Endothelial cell of umbilical vein (primary cell): ENCODE measurements around the gene SERINC2. TPM values are rescaled to one million over a fixed set of nuclear protein-coding genes. Genes with fewer than 3 reads are reported as not detected.

Source experiments
- BruUV-seq: library from RNA; stranded (reverse); fragments of 400-500 nt; replicated peaks from 2 replicates; lab custom pipeline; 2021; lab: Mats Ljungman, UMichigan
- CTCF ChIA-PET: fragments of 300-600, 350-600 bp; sonication (Branson Sonifier 250); formaldehyde crosslinking; loops from one replicate; lab custom pipeline; 2021; ENCODE audit warnings: antibody characterized with exemption, inconsistent platforms; lab: Charles Lee
- POLR2A ChIA-PET: fragments of 300-600, 350-600 bp; sonication (Branson Sonifier 250); formaldehyde crosslinking; loops from one replicate; lab custom pipeline; 2021; ENCODE audit warnings: antibody characterized with exemption, inconsistent platforms; lab: Charles Lee
- DNase-seq: peaks from one replicate; pipeline ENCODE4 v3.0.0-alpha.2; 2011; ENCODE audit warnings: low read depth, low spot score
- FAIRE-seq: peaks from 2 replicates; lab custom pipeline; 2011; peaks lifted over from hg19 to GRCh38; lab: Jason Lieb, UNC
- H2AFZ ChIP-seq: 2 replicates; pipeline ENCODE4 v1.6.0; 2012; ENCODE audit warnings: low read depth, low read length, control low read depth, inconsistent platforms
- H3K27ac ChIP-seq: 2 replicates; pipeline ENCODE4 v1.5.1; 2011; ENCODE audit warnings: low read depth, mild to moderate bottlenecking, control low read depth, low read length, moderate library complexity; ENCODE audit not compliant: insufficient read depth
- H3K27me3 ChIP-seq, 2 experiments: 2 replicates each; pipeline versions ENCODE4 v1.6.0 to v1.6.1; 2011; ENCODE audit warnings: low read length in 2 of 2, mixed read lengths in 1 of 2; ENCODE audit not compliant: control insufficient read depth in 2 of 2, insufficient read depth in 2 of 2
- H3K36me3 ChIP-seq, 2 experiments: 2 replicates in 1 of 2; 3 replicates in 1 of 2; pipeline ENCODE4 v1.5.1; 2011; ENCODE audit warnings: low read length in 2 of 2, mild to moderate bottlenecking in 1 of 2, moderate library complexity in 1 of 2; ENCODE audit not compliant: control insufficient read depth in 2 of 2, insufficient read depth in 2 of 2; ENCODE audit errors: extremely low read depth in 1 of 2
- H3K4me1 ChIP-seq: 3 replicates; pipeline ENCODE4 v1.5.1; 2011; ENCODE audit warnings: mild to moderate bottlenecking, low read length; ENCODE audit not compliant: control insufficient read depth, insufficient read depth; ENCODE audit errors: extremely low read depth
- H3K4me2 ChIP-seq: 2 replicates; pipeline ENCODE4 v1.6.1; 2011; ENCODE audit warnings: low read length, control low read depth, mixed read lengths; ENCODE audit not compliant: insufficient read depth
- H3K4me3 ChIP-seq, 3 experiments: fragments of 200-600 bp in 1 of 3; sonication (generic), shearing (Covaris generic) in 1 of 3; replicated peaks in 1 of 3; 2 replicates each; pipeline ENCODE4 v1.5.1; 2011 to 2016; ENCODE audit warnings: control low read depth in 3 of 3, low read length in 3 of 3, mild to moderate bottlenecking in 2 of 3, inconsistent platforms in 1 of 3, low read depth in 1 of 3, moderate library complexity in 1 of 3; ENCODE audit not compliant: insufficient read depth in 1 of 3
- H3K79me2 ChIP-seq: 2 replicates; pipeline ENCODE4 v1.6.0; 2012; ENCODE audit warnings: low read length, inconsistent platforms; ENCODE audit not compliant: control insufficient read depth, insufficient read depth
- H3K9ac ChIP-seq: replicated peaks from 2 replicates; pipeline ENCODE3; 2011; ENCODE audit warnings: low read length, control low read depth; ENCODE audit not compliant: insufficient read depth; ENCODE audit errors: extremely low read depth
- H3K9me1 ChIP-seq: replicated peaks from 3 replicates; pipeline ENCODE4 v1.6.0; 2011; ENCODE audit warnings: mild to moderate bottlenecking, low read length; ENCODE audit not compliant: control insufficient read depth, insufficient read depth; ENCODE audit errors: extremely low read depth
- H3K9me3 ChIP-seq: replicated peaks from 2 replicates; pipeline ENCODE4 v1.5.1; 2012; ENCODE audit warnings: low read length, inconsistent platforms; ENCODE audit not compliant: control insufficient read depth, insufficient read depth
- H4K20me1 ChIP-seq: replicated peaks from 2 replicates; pipeline ENCODE3; 2011; ENCODE audit warnings: mild to moderate bottlenecking, low read length; ENCODE audit not compliant: control insufficient read depth, insufficient read depth; ENCODE audit errors: extremely low read depth
- dilution Hi-C: fragments of 300-500 bp; cut with MboI; formaldehyde crosslinking; loops from one replicate; pipeline ENCODE4 v1.15.0; 2019; ENCODE audit warnings: low sequenced_read_pairs; ENCODE audit not compliant: extremely low pct_ligation_motif_present
- intact Hi-C: fragments of 100-400 bp; cut with micrococcal nuclease; formaldehyde crosslinking; loops from one replicate; pipeline ENCODE4 v1.10.0; 2022
- polyA plus RNA-seq, 4 experiments: library from polyadenylated mRNA; depleted of rRNA in 3 of 4; stranded (reverse) in 3 of 4; unstranded in 1 of 4; fragments of >200 nt; gene quantifications; 2 replicates each; pipeline versions ENCODE4 v1.2.1 to v1.2.3, GENCODE V29; 2011 to 2012; ENCODE audit warnings: missing spikeins in 1 of 4
- total RNA-seq: library from RNA; stranded (reverse); gene quantifications from 2 replicates; pipeline ENCODE4 v1.2.3, GENCODE V29; 2021
- TF ChIP-seq, protein P1 (sequence below), 2 donors: IDR thresholded peaks; 1 replicate in 1 of 2; 2 replicates in 1 of 2; pipeline ENCODE4 v1.5.1; 2011; ENCODE audit warnings: low read length in 2 of 2, mild to moderate bottlenecking in 2 of 2, moderate library complexity in 2 of 2, control low read depth in 1 of 2, inconsistent platforms in 1 of 2, low read depth in 1 of 2; ENCODE audit not compliant: insufficient read depth in 1 of 2; ENCODE audit errors: extremely low read depth in 1 of 2
- TF ChIP-seq, protein P2 (sequence below): IDR thresholded peaks from 2 replicates; pipeline ENCODE4 v1.6.1; 2011; ENCODE audit not compliant: insufficient read depth, insufficient read length

Gene SERINC2
- total and polyA plus RNA-seq, 2 donors (not counting 3 experiments of a cell fraction or from before 2014, with no cell fraction given), result 19.4 to 34.6 TPM

DNA sequence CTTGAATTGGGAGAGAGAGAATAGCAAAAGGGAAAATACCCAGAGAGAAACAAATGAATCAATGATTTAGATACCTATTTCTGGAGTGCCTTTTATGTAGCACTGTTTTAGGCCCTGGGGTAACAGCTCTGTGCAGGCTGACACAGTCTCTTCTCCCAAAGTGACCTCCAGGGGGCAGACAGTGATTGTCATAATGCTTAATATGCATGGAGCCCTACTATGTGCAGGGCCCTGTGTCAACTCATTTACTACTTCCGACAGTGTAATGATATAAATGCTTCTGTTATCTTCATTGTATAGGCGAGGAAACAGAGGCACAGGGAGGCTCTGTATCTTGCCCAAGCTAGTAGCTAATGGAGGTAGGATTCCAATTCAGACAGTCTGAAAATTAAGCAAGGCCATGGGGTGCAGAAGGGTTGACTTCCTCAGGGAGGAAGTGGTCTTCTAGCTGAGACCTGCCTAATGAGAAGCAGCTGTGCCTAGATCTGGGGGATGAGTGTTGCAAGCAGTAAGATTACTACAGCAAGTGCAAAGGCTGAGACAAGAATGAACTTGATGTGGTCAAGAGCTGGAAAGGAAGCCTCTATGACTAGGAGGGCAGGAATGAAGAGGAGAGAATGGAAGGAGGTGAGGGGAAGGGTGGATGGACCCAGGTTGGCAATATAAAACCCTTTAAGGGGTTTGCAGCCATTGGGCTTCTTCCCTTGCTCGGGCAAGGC, 16.2 kb upstream of the SERINC2 start:
- Histone ChIP-seq H3K4me1 (peaks cover 5% of the 10 kb centered on the region), H3K9me3 (no peaks in the 10 kb centered on the region), H3K27ac (no peak overlapping the region), H3K4me3 (no peak overlapping the region), H3K27me3 (no peaks in the 10 kb centered on the region), H2AFZ (no peak overlapping the region), H3K4me2 (no peak overlapping the region), H4K20me1 (no peaks in the 10 kb centered on the region), H3K79me2 (no peaks in the 10 kb centered on the region), H3K36me3 (no peaks in the 10 kb centered on the region), H3K9me1 (no peaks in the 10 kb centered on the region), H3K9ac (no peak overlapping the region)
- intact Hi-C loops (loop anchor here (10.0 kb wide), 3 partner anchors 212 to 388 kb away; partner anchors contain the start of gene HCRTR1), dilution Hi-C loops (no loop called here)
- TF ChIP-seq, protein P1, sequence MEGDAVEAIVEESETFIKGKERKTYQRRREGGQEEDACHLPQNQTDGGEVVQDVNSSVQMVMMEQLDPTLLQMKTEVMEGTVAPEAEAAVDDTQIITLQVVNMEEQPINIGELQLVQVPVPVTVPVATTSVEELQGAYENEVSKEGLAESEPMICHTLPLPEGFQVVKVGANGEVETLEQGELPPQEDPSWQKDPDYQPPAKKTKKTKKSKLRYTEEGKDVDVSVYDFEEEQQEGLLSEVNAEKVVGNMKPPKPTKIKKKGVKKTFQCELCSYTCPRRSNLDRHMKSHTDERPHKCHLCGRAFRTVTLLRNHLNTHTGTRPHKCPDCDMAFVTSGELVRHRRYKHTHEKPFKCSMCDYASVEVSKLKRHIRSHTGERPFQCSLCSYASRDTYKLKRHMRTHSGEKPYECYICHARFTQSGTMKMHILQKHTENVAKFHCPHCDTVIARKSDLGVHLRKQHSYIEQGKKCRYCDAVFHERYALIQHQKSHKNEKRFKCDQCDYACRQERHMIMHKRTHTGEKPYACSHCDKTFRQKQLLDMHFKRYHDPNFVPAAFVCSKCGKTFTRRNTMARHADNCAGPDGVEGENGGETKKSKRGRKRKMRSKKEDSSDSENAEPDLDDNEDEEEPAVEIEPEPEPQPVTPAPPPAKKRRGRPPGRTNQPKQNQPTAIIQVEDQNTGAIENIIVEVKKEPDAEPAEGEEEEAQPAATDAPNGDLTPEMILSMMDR (IDR thresholded peaks at IDR 0.05; ENCODE audit: extremely low read depth in 1 of 2, insufficient read depth in 1 of 2, low read depth in 1 of 2, low read length in 2 of 2), result peak; percentile 8 to 11
- TF ChIP-seq, protein P2, sequence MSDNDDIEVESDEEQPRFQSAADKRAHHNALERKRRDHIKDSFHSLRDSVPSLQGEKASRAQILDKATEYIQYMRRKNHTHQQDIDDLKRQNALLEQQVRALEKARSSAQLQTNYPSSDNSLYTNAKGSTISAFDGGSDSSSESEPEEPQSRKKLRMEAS, result no peak
- no TSS peak for BruUV-seq
- DNase-seq (no peak), FAIRE-seq (no peak)
- POLR2A ChIA-PET, result no interaction called here
- CTCF ChIA-PET, result interaction anchor here (1.0 to 13.9 kb wide), 3 partner anchors 23 to 152 kb away, joined by 3 to 236 read pairs (median 36); partner anchors contain the start of gene SERINC2
